ENCODE data around the gene RPS6KB1.

- TF ChIP-seq, protein P1, sequence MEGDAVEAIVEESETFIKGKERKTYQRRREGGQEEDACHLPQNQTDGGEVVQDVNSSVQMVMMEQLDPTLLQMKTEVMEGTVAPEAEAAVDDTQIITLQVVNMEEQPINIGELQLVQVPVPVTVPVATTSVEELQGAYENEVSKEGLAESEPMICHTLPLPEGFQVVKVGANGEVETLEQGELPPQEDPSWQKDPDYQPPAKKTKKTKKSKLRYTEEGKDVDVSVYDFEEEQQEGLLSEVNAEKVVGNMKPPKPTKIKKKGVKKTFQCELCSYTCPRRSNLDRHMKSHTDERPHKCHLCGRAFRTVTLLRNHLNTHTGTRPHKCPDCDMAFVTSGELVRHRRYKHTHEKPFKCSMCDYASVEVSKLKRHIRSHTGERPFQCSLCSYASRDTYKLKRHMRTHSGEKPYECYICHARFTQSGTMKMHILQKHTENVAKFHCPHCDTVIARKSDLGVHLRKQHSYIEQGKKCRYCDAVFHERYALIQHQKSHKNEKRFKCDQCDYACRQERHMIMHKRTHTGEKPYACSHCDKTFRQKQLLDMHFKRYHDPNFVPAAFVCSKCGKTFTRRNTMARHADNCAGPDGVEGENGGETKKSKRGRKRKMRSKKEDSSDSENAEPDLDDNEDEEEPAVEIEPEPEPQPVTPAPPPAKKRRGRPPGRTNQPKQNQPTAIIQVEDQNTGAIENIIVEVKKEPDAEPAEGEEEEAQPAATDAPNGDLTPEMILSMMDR (IDR thresholded peaks at IDR 0.05): no peak
- TF ChIP-seq POLR2A (IDR thresholded peaks at IDR 0.05): no peak
Observed at GRCh38 chr17:59874376-59874775, 18.5 kb upstream of the RPS6KB1 start.
